RWPE2 (cell line): ENCODE results near the gene IGLON5.

Experiments
- ATAC-seq: fragments of 200-7000 bp; cut with Tn5 transposase; 3 replicates; pipeline ENCODE4 v1.9.1; 2021; ENCODE audit warnings: low read depth
- DNase-seq: peaks from one replicate; pipeline ENCODE4 v3.0.0-alpha.2; 2020; ENCODE audit warnings: low spot score
- H3K27ac ChIP-seq: fragments of 450-650 bp; 2 replicates; pipeline ENCODE4 v1.5.1; 2017; ENCODE audit warnings: mild to moderate bottlenecking; ENCODE audit not compliant: poor library complexity, severe bottlenecking
- H3K27me3 ChIP-seq: fragments of 250-450 bp; sonication (Bioruptor Pico); 2 replicates; pipeline ENCODE4 v1.5.1; 2021; ENCODE audit warnings: mild to moderate bottlenecking, moderate library complexity; ENCODE audit not compliant: insufficient read depth, poor library complexity, severe bottlenecking
- H3K36me3 ChIP-seq: fragments of 250-450 bp; sonication (Bioruptor Pico); 2 replicates; pipeline ENCODE4 v1.5.1; 2020; ENCODE audit warnings: low read depth, mild to moderate bottlenecking, moderate library complexity
- H3K4me1 ChIP-seq: fragments of 250-450 bp; sonication (Bioruptor Pico); 2 replicates; pipeline ENCODE4 v1.5.1; 2021; ENCODE audit warnings: mild to moderate bottlenecking, moderate library complexity; ENCODE audit not compliant: insufficient read depth, poor library complexity, severe bottlenecking
- H3K4me3 ChIP-seq: fragments of 250-450 bp; sonication (Bioruptor Pico); 2 replicates; pipeline ENCODE4 v1.5.1; 2021; ENCODE audit warnings: mild to moderate bottlenecking, moderate library complexity; ENCODE audit not compliant: severe bottlenecking
- H3K9me3 ChIP-seq: fragments of 250-450 bp; sonication (Bioruptor Pico); 2 replicates; pipeline ENCODE4 v1.5.1; 2021; ENCODE audit warnings: mild to moderate bottlenecking, moderate library complexity; ENCODE audit not compliant: severe bottlenecking
- TF ChIP-seq, protein P1 (sequence below): fragments of 450-650 bp; IDR thresholded peaks from one replicate; pipeline ENCODE4 v1.5.1; 2017; ENCODE audit warnings: mild to moderate bottlenecking, moderate library complexity; ENCODE audit not compliant: poor library complexity, severe bottlenecking

The IGLON5 gene

DNA sequence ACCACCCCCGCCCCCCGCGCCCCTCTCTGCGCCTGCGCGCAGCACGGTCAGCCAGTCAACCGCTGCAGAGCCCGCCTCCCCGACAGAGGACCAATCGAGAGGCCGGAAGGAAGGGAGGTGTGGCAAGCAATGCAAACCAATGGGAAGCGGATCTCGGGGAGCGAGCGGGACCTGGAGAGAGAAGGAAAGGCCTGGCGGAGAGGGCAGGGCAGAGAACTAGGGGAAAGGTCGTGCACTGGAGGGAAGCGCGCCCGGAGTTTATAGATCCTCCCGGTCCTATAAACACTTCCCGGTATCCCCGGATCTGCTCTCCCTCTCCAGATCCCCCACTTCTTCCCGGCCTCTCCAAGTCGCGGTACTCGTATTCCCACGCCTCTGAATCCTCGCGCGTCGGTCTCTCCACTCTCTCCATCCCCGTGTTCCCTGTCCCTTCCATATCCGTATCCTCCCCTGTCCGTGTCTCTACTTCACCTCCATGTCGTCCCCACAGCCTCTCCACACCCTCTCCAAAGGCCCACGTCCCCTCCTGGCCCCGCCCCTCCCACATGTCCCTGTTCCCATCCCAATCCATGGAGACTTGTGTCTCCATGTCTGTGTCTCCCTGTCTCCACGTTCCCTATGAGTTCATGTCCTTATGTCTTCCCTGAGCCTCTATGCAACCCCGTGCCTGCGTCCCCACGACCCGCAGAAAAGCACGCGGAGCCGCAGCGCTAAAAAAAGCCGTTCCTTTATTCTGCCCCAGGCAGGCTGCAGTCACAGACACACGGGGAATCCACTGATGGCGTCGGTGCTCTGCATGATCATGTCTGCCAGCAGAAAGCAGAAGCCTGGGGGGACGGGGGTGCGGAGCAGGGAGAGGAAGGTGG is 55.2 kb downstream of the IGLON5 start:
- ATAC-seq, result peak; percentile 78
- peak overlapping the region; percentile 76 for H3K27ac ChIP-seq
- peak overlapping the region; percentile 52 for H3K4me3 ChIP-seq
- peak; percentile 99 for DNase-seq
- no peaks in the 10 kb centered on the region for H3K36me3 ChIP-seq
- peaks cover 17% of the 10 kb centered on the region for H3K4me1 ChIP-seq
- no peaks in the 10 kb centered on the region for H3K9me3 ChIP-seq
- no peaks in the 10 kb centered on the region for H3K27me3 ChIP-seq
- TF ChIP-seq, protein P1, sequence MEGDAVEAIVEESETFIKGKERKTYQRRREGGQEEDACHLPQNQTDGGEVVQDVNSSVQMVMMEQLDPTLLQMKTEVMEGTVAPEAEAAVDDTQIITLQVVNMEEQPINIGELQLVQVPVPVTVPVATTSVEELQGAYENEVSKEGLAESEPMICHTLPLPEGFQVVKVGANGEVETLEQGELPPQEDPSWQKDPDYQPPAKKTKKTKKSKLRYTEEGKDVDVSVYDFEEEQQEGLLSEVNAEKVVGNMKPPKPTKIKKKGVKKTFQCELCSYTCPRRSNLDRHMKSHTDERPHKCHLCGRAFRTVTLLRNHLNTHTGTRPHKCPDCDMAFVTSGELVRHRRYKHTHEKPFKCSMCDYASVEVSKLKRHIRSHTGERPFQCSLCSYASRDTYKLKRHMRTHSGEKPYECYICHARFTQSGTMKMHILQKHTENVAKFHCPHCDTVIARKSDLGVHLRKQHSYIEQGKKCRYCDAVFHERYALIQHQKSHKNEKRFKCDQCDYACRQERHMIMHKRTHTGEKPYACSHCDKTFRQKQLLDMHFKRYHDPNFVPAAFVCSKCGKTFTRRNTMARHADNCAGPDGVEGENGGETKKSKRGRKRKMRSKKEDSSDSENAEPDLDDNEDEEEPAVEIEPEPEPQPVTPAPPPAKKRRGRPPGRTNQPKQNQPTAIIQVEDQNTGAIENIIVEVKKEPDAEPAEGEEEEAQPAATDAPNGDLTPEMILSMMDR, result no peak

DNA sequence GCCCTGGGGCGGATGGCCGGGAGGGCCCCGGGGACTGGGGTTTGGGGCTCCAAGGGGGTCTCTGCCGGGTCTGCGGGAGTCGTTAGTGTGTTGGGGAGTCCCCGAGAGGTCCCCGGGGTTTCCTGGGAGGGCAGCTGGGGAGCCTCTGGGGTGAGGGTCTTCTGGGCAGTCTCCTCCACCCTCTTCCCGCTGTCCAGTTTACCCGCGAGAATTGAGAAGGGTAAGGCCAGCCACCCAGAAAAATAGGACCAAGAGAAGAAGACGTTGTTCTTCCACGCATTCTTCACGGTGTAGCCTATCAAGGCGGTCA is 55.8 kb downstream of the IGLON5 start:
- Histone ChIP-seq H3K4me1 (peaks cover 17% of the 10 kb centered on the region), H3K27ac (peak overlapping the region; percentile 76), H3K4me3 (peak overlapping the region; percentile 52), H3K27me3 (no peaks in the 10 kb centered on the region), H3K36me3 (no peaks in the 10 kb centered on the region), H3K9me3 (no peaks in the 10 kb centered on the region)
- ATAC-seq (no peak), DNase-seq (no peak)
- TF ChIP-seq, protein P1, result no peak

DNA sequence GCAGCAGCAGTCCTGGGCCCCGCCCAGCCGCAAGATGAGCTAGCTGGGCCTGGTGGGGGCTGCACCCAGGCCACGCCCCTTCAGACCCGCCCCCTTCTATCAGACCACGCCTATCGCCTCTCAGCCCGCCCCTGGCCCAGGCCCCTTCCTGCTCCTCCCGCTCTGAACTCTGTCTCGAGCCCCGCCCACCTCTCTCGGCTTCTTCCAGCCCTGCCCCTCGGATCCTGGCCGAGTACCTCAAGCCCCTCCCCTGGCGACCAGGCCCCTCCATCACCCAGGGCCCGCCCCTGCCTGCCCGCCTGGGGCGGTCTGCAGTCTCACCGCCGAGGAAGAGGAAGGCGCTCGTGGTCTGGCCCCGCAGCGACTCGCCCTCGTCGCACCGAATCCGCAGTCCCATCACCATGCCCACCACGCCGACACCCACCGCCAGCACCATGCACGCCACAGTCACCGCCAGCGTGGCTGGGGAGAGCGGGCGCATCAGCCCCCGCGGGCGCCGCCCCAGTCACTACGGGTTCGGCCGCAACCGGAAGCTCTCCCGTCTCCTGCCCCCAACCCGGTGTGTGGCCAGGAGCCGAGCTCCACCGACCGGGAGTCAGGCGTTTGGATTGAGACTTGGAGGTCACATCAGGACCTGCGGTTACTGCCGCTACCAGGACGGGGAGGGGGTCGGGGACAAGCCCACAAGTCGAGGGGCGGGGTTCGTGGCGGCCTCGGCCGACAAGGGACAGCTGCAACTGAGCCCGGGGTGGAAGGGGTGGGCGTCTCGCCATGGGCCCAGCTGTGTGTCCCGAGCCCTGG is 56.3 kb downstream of the IGLON5 start:
- TF ChIP-seq, protein P1, result no peak
- H3K36me3 ChIP-seq, result no peaks in the 10 kb centered on the region
- H3K27ac ChIP-seq, result peak overlapping the region; percentile 76
- ATAC-seq, result peak; percentile 79
- no peaks in the 10 kb centered on the region for H3K9me3 ChIP-seq
- DNase-seq, result peak; percentile 98
- H3K4me1 ChIP-seq, result peaks cover 17% of the 10 kb centered on the region
- H3K27me3 ChIP-seq, result no peaks in the 10 kb centered on the region
- H3K4me3 ChIP-seq, result peak overlapping the region; percentile 52

DNA sequence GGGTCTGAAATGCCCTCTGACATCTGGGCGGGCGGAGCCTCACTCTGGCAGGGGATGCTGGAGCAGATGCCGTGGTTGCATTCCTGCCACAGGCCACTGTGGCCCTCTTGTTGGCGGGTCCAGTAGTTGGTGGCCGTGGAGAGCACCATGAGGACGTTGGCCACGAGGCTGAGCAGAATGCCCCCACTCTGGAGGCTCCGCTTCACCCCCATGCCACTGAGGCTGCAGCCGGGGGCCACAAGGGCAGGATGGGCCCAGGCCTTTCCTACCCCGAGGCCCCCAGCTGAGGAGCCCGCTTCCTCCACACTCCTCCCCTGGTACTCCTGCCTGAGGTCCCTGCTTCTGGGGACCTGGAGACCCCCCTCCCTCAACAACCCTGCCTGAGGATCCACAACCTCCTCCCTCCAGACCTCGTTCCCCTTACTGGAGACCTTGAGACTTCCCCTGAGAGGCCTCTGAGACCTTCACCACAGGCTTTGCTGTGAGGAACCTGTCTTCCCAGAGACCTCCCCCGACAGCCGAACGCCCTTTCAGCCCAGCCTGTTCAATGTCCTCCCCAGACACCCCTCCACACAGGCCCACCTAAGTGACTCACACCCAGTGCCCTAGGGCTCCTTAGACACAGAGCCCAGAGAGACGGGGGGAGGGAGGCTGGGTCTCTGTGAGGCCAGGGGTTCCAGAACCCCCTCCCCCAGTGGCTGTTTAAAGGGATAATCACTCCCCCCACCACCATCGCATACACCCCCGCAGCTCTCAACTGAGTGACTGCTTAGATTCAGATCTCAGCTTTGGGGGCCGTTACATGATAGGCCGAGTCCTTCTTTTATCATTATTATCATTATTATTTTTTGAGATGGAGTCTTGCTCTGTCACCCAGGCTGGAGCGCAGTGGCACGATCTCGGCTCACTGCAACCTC is 57.2 kb downstream of the IGLON5 start, which contains the start of gene CLDND2:
Gene CLDND2 (minus strand): TSS at position 638 of the 917 bp plus-strand sequence. CDS start 426 bp downstream, at position 212.
- Histone ChIP-seq H3K9me3 (no peaks in the 10 kb centered on the region), H3K4me1 (peaks cover 17% of the 10 kb centered on the region), H3K27ac (peak within 1 kb of the TSS; percentile 76), H3K27me3 (no peaks in the 10 kb centered on the region), H3K36me3 (no peaks in the 10 kb centered on the region), H3K4me3 (peak within 1 kb of the TSS; percentile 52)
- ATAC-seq (no peak), DNase-seq (no peak)
- TF ChIP-seq, protein P1, result no peak
